NCI-H774 (cell line): ENCODE data around the gene KCNMA1.
"Not testable (repeated sequence)": the region's sequence is repeated elsewhere in the genome, so short reads cannot be mapped to it uniquely, and the experiment has no call there.

Source experiments
- DNase-seq: peaks from one replicate; lab custom pipeline; 2025; lab: John Stamatoyannopoulos, UW

KCNMA1 gene

GRCh38 chr10:77531441-77532001 is 106.1 kb downstream of the KCNMA1 start:
- DNase-seq: no peak

- DNase-seq: no peak
Observed at GRCh38 chr10:77530011-77530410, 107.6 kb downstream of the KCNMA1 start.

- DNase-seq: no peak
Observed at GRCh38 chr10:77529050-77529576, 108.5 kb downstream of the KCNMA1 start.

- DNase-seq: no peak
Observed at GRCh38 chr10:77527839-77528238, 109.8 kb downstream of the KCNMA1 start.

GRCh38 chr10:77526868-77527617 is 110.6 kb downstream of the KCNMA1 start:
- no peak for DNase-seq

- DNase-seq: no peak
Observed at GRCh38 chr10:77524281-77524711, 113.3 kb downstream of the KCNMA1 start.

- no peak for DNase-seq
Observed at GRCh38 chr10:77522268-77522809, 115.3 kb downstream of the KCNMA1 start.

- no peak for DNase-seq
Observed at GRCh38 chr10:77520995-77521394, 116.6 kb downstream of the KCNMA1 start.

GRCh38 chr10:77520290-77520689 is 117.3 kb downstream of the KCNMA1 start:
- DNase-seq: no peak

- DNase-seq: not testable (repeated sequence)
Observed at GRCh38 chr10:77519791-77520190, 117.8 kb downstream of the KCNMA1 start.

- no peak for DNase-seq
Observed at GRCh38 chr10:77518910-77519274, 118.7 kb downstream of the KCNMA1 start.

- no peak for DNase-seq
Observed at GRCh38 chr10:77518241-77518909, 119.2 kb downstream of the KCNMA1 start.

GRCh38 chr10:77516575-77516974 is 121.0 kb downstream of the KCNMA1 start:
- peak; percentile 41 for DNase-seq

GRCh38 chr10:77514870-77515269 is 122.7 kb downstream of the KCNMA1 start:
- no peak for DNase-seq

GRCh38 chr10:77513781-77514331 is 123.8 kb downstream of the KCNMA1 start:
- no peak for DNase-seq

GRCh38 chr10:77513220-77513619 is 124.4 kb downstream of the KCNMA1 start:
- no peak for DNase-seq

GRCh38 chr10:77512219-77512578 is 125.4 kb downstream of the KCNMA1 start:
- DNase-seq: no peak

- no peak for DNase-seq
Observed at GRCh38 chr10:77511498-77512218, 126.0 kb downstream of the KCNMA1 start.

- no peak for DNase-seq
Observed at GRCh38 chr10:77510695-77511094, 126.9 kb downstream of the KCNMA1 start.

GRCh38 chr10:77510294-77510693 is 127.3 kb downstream of the KCNMA1 start:
- DNase-seq: no peak

- no peak for DNase-seq
Observed at GRCh38 chr10:77509391-77509790, 128.2 kb downstream of the KCNMA1 start.
